HG03060 (cell line): Measurements from ENCODE around the gene THSD1.
"Not testable (repeated sequence)": the region's sequence is repeated elsewhere in the genome, so short reads cannot be mapped to it uniquely, and the experiment has no call there.

Experiments
- ATAC-seq: cut with Tn5 transposase; IDR thresholded peaks from one replicate; pipeline ENCODE4 v1.9.1; 2021; ENCODE audit warnings: low read depth, moderate number of reproducible peaks; ENCODE audit not compliant: unreplicated experiment

Gene THSD1

DNA sequence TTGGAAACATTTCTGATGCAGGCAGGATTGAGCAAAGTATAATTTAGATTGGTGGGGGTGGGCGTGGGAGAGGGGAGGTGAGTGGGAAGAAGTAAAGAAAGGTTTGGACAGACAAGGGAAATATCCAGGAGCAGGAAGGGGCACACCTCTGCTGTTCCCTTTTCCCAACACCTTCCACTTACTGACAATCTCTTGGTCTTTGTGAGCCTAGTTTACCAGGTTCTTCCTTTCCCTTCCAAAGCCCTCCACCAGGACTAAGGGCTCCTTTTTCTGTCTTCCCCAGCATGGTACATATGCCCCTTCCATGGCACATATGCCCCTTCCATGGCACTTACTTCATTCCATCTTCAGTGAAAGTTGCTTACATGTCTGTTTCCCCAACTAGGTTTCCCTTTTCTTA, 6.2 kb upstream of the THSD1 start:
- no peak for ATAC-seq

GRCh38 chr13:52411629-52412028, 5.7 kb upstream of the THSD1 start:
- peak; percentile 84 for ATAC-seq

DNA sequence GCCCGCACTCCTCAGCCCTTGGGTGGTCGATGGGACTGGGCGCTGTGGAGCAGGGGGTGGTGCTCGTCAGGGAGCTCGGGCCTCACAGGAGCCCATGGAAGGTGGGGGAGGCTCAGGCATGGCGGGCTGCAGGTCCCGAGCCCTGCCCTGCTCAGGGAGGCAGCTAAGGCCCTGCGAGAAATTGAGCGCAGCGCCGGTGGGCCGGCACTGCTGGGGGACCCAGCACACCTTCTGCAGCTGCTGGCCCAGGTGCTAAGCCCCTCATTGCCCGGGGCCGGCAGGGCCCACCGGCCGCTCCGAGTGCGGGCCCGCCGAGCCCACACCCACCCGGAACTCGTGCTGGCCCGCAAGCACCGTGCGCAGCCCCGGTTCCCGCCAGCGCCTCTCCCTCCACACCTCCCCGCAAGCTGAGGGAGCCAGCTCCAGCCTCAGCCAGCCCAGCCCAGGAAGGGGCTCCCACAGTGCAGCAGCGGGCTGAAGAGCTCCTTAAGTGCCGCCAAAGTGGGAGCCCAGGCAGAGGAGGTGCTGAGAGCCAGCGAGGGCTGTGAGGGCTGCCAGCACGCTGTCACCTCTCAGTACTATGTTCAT, 2.2 kb upstream of the THSD1 start:
- ATAC-seq, result not testable (repeated sequence)

- not testable (repeated sequence) for ATAC-seq
These were observed 1.5 kb upstream of the THSD1 start for GRCh38 chr13:52407436-52407835.

DNA sequence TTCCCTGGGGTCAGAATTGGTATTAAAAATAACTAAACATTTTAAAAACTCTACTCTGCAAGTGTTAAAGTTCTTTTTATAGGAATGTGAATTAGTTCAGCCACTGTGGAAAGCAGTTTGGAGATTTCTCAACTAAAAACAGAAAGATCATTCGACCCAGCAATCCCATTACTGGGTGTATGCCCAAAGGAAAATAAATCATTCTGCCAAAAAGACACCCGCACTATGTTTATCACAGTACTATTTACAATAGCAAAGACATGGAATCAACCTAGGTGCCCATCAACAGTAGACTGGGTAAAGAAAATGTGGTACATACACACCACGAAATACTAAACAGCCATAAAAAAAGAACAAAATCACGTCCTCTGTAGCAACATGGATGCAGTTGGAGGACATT, 657 bp upstream of the THSD1 start:
- no peak for ATAC-seq

DNA sequence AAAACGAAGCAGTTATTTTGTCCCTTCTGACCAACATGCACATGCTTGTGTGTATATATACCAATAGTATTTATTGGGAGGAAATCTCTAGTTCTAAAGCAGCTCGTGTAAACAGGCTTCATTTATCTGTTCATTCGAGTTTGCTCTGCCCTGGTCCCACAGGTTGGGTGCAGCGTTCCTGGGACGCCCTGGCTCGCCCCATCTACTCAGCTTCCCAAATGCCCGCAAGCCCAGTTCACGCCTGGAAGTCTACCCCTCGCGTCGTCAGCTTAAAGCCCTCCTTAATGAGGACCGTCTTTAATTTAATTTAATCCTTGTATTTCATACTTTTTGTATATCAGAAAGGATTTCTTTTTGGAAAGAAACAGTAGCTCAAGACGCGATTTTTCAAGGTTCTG, 604 bp downstream of the THSD1 start:
- no peak for ATAC-seq

DNA sequence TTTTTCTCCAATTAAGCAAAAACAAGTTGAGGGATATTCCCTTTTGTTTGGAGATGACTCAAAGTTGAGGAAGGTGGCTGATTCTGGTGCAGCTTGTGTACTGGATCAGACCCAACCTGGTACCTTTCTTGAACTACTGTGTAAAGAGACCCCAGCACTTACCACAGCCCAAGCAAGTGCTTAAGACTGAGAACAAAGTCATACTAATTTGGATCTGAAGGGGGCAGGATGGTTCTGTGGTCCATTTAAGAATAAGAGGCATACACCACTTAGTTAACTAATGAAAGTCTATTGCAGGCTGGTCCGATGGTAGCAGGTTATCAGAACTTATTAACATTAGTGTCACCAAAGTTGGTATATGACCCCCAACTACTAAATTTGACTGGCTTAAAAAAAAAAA, 6.3 kb downstream of the THSD1 start:
- no peak for ATAC-seq

DNA sequence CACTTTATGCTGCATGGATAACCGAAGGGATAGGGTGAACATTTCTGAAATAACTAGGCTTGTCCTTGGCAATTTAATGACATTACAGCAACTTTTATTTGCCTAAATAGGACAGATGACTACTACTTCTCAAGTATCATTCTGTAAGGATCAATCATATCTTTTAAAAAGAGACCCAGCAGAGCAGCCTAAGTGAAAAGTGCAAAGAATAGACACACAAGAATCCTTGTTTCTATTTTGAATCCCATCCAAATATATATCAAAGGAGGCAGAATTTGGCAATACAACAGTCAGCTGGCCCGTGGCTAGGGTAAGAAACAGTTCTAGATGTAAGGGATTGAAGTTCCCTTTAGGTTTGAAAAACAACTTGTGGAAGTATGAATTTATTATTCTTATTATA, 6.9 kb downstream of the THSD1 start:
- no peak for ATAC-seq

DNA sequence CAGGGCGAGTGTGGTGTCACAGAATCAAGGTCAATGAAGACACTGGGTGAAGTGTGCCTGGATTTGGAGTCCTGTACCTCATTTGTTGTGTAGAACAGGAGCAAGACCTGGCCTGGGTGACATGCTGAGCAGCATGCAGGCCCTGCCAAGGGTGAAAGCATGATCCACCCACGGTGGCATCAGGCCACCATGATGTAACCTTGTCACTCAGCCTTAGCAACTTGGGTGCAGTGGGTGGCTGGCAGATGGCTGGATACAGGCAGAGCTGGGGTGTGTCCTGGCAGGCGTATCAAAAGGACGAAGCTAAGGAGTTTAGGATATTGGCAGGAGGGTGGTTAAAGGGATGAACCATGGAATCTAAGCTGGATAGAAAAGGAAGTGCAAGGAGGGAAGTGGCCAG, 10.3 kb downstream of the THSD1 start:
- ATAC-seq, result no peak

DNA sequence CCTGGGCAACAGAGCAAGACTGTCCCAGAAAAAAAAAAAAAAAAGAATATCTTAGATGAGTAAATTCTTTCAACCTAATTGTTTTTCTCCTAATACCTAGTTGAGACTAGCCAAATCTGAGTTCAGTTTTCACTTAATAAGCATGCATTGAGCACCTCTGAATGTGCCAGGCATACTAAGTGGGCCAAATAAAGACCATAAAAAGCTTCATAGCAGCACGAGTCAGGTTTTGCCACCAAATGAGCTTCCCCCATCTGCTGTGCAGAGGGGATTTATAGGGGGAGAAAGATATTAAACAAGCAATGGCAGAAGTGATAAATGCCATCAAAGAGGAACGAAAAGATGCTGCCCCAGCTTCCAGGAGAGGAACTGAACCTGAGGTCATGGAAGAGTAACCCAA, 11.4 kb downstream of the THSD1 start:
- no peak for ATAC-seq

DNA sequence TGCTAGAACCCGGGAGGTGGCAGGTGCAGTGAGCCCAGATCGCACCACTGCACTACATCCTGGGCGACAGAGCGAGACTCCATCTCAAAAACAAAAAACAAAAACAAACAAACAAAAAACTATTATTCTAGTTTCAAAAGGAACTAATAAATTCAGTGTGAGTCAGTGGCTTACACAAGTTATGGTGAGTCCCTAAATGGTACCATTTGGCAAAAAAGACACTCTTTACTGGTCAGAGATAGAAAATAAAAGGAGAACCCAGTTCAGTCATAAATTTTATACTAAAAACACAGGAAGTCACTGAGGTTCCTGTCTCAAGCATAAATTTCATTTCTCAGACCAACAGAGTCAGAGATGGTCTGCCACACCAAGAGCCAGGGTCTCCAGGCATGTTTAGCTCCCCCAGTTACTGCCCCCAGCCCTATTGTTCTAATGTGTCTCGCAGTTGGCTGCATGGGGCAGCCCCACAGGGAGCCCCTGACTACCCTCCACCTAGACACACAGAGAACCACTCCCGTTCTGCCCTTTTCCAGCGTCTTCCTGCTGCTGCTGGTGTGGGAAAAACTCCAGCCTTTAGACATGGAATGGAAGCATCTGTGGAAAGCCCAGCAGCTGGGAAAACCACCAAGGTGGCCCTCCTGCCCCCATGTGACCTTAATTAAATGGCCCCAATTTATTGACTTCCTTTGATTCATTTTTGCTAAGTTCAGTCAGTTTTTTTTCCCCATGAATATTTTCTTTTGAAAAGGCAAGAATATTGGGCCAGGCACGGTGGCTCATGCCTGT, 12.2 kb downstream of the THSD1 start:
- no peak for ATAC-seq

DNA sequence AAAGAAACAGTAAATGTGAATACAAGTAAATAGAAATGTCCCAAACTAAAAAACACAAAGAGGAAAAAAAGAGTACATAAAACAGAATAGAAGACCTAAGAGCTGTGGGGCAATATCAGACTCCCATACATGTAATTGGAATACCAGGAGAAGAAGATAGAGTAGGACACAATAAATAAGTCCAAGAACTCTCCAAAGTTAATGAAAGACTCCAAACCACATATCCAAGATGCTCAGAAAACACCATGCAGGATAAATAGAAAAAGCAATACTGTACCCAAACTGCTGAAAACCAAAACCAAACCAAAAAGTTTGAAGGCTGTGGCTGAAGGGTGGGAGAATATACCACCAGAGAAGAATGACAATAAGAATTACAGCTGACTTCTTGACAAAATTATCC, 18.3 kb downstream of the THSD1 start:
- no peak for ATAC-seq

GRCh38 chr13:52385870-52386269, 20.1 kb downstream of the THSD1 start:
- ATAC-seq, result no peak

GRCh38 chr13:52383366-52383765, 22.6 kb downstream of the THSD1 start:
- ATAC-seq, result no peak

- no peak for ATAC-seq
These were observed 27.7 kb downstream of the THSD1 start for GRCh38 chr13:52378312-52378711.

- ATAC-seq, result no peak
These were observed 28.1 kb downstream of the THSD1 start for GRCh38 chr13:52377898-52378297.

GRCh38 chr13:52374873-52375411, 31.0 kb downstream of the THSD1 start:
- no peak for ATAC-seq

DNA sequence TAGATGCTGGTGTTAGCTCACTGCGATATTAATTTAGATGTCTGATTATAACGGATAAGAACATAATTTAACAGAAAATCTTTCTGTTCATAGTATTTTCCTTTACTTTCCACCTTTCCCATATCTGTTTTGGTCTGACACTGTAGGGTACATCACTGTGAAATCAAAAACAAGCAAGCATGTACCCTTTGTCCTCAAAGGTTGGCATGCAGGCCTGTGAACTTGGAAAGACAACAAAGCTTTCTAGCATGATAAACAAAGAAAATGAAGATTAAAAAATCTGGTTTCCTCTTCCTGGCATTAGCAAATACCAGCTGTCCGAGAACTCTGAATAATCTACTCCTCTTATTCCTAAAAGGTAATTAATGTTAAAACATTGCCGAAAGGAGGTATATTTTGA, 31.6 kb downstream of the THSD1 start:
- ATAC-seq, result no peak

- ATAC-seq, result not testable (repeated sequence)
These were observed 32.7 kb downstream of the THSD1 start for GRCh38 chr13:52373277-52373676.

DNA sequence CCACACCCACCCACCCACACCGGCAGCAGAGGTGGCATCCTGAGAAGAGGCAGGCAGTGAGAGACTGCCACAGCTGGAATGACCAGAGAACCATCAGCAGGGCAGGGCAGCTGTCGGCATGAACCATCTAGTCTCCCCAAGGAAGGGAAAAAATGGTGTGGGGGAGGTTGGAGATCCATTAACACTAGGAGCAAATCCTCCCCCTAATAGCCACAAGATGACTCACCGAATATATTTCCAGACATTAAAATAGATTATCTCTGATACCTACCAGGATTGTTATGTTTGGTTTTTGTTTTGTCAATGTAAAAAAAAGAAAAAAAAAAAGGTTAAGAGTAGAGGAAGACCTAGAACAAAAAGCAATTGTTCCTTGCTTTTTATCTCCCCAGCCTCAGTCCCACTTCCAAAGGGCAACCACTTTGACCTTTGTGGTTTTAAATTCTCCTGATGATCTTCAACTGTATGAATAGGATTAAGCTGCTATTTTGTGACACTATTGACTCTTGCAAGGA, 34.2 kb downstream of the THSD1 start:
- ATAC-seq, result no peak

DNA sequence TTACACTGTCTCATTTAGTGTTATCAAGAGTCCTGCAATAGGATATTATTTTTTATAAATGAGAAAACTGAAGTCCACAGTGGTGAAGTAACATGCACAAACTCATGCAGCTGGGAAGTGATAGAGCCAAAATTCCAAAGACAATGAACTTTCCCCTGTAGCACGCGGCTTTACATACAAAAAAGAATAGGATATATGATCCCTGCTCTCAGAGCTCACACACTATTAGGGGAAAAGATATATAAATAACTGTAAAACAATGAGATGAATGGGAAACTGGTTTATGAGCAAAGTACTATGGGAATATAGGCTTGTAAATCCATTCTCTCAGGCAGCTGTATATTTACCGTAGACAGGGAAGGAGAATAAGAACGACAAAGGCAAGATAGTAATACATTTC, 39.7 kb downstream of the THSD1 start:
- no peak for ATAC-seq
